ENCODE measurements around the gene ZNF217.
"Not testable (repeated sequence)": the region's sequence is repeated elsewhere in the genome, so short reads cannot be mapped to it uniquely, and the experiment has no call there.

ZNF217 gene

DNA sequence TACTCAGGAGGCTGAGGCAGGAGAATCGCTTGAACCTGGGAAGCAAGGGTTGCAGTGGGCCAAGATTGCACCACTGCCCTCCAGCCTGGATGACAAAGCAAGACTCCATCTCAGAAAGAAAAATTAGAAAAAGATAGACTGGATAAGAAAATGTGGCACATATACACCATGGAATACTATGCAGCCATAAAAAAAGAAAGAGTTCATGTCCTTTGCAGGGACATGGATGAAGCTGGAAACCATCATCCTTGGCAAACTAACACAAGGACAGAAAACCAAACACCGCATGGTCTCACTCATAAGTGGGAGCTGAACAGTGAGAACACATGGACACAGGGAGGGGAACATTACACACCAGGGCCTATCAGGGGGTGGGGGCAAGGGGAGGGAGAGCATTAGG, 70.0 kb downstream of the ZNF217 start:
- DNase-seq: not testable (repeated sequence)

DNA sequence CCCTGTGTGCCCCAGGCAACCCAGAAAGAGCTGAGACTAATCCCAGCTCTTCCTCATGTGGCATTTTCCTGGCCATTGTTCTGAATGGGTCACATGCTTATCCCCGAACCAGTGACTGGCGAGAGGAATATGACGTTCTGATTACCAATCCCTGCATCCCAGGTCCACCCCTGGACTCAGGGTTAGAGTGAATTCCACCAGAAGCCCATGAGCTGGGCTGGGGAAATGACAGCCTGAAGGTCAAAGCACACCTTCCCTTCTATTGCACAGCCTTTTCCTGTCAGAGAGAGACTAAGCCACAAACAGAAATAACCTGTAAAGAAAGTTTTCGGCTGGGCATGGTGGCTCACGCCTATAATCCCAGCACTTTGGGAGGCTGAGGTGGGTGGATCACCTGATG, 70.9 kb downstream of the ZNF217 start:
- DNase-seq: no peak

DNA sequence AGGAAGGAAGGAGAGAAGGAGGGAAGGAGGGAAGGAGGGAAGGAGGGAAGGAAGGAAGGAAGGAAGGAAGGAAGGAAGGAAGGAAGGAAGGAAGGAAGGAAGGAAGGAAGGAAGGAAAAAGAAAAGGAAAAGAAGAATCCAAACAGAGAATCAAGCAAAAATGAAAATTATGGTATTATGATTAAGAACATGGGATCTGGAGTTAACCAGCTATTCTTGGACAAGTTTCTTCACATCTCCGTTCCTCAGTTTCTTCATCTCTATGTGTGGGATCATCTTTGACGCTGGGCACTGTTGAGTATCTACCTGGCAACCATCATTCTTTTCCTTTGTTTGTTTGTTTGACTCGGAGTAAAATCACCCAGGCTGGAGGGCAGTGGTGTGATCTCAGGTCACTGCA, 71.6 kb downstream of the ZNF217 start:
- DNase-seq: no peak

GRCh38 chr20:53521421-53521820, 72.2 kb downstream of the ZNF217 start:
- DNase-seq: not testable (repeated sequence)

GRCh38 chr20:53517146-53517545, 76.5 kb downstream of the ZNF217 start:
- DNase-seq: no peak
